SIG-M5 (cell line): Measurements from ENCODE around the gene CST6.
"Not testable (repeated sequence)": the region's sequence is repeated elsewhere in the genome, so short reads cannot be mapped to it uniquely, and the experiment has no call there.

ENCODE experiments used
- DNase-seq: peaks from one replicate; lab custom pipeline; 2025; lab: John Stamatoyannopoulos, UW

The CST6 gene

DNA sequence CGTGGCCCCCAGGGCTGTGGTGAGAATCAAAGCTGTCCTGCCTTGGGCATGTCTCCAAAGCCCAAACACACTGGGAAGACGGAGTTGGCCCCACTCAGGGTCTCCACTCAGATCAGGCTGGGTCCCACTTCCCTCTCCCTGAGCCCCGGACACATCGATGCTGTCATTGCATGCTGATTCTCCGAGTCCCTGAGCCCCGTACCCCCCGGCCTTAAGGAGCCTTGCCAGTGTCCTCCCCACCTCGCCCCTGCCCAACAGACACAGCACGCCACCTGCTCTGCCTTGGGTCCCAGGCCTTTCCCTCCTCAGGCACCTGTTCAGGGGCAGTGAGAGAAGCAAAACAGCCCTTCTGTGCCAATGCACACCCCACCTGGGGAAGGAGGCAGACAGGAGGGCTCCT is 24.5 kb upstream of the CST6 start:
- DNase-seq: no peak

DNA sequence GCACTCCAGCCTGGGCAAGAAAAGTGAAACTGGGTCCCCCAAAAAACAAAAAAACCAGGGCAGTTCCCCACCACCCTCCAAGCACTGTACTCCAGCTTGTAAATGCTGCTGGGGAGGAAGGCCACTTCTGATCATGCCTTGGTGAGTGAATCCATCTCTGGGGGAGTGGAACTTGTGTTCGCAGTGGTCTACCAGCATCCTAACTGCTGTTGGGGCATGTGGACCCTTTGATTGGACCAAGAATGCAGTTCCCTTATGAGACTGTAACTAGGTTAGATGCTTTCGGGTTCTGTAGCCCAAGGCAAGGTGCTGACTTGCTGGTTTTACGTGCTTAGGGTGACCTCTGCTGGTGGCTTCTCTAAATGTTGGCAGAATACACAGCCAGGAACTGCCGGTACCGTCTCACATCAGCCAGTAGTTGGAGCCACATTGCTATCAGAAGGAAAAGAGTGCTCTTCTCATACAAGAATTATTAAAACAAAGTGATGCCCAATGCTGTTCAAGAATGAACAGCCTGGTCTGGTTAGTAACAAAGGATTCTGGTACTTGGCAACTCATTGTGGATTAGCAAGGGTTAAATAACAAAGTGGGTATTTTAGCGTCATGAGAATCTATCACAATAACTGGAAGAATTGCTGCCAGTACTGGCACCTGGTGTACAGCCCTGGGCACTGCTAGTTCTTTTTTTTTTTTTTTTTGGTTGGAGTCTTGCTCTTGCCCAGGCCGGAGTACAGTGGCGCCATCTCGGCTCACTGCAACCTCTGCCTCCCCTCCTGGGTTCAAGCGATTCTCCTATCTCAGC is 22.8 kb upstream of the CST6 start:
- peak; percentile 87 for DNase-seq

DNA sequence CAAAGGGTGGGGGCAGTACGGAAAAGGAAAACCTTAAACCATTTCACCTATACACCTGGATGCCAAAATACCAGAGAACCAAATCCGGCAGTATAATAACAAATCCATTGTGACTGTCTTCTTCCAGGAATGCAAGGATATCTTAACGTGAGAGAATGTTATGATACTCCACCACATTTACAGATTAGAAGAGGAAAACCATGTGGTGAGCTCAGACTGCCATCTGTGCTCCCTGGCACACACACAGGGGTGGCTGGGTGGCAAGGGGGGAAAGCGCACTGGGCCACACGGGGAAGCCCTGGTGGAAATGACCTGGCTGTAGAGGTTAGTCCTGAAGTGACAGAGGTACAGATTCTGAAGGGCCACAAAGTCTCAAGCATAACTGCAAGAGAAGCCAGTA is 19.8 kb upstream of the CST6 start:
- DNase-seq: no peak

DNA sequence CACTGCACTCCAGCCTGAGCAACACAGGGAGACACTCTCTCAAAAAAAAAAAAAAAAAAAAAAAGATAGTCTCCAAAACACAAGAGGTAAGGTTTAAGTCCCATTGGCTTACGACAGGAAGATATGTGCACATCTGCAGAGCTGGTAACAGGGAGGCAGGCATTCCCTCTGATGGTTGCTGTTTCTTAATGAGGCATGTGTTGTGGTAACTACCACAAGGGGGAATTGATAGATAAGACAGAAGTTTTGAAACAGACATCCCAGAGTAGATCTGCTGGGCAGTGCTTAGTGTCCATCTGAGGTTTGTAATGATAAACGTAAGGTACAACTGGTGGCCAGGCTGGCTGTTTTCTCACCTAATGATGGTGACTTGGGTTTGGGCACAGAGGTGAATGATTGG is 14.5 kb upstream of the CST6 start:
- DNase-seq: no peak

DNA sequence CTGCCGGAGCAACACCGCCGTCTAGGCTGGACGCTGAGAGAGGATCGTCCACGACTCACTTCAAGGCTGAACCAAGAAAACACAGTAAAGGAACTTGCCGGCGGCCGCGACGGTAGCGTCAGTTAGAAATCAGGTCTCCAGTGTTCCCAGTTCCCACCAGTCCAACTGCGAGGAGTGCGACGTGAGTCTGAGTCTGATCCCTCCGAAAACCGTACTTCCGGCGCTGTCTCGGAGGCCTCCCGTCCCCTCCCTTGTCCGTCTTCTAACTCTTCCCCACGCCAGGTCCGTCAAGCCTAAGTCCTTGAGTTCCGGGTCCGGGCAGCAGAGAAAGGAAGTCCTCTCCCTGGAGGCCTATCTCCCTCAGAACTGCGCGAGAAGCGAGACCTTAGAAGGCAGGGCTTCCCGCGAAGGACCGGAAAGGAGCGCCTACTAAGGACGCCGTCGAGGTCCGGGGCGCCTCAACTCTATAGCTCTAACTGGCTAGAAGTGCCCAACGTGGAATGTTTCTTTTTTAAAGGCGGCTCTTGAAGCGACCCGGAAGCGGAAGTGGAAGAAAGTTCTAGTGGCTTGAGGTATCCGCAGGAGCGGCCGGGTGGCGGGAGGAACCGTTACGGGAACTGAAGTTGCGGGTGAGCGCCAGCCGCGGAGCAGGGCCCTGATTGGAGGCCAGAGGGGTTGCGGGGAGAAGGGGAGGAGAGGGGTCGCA is 9.7 kb upstream of the CST6 start, which contains the start of the genes BANF1 and EIF1AD:
Gene BANF1 (plus strand): TSS at position 562 of the 706 bp plus-strand sequence. CDS start 748 bp downstream, outside the sequence.
Gene EIF1AD (minus strand): TSS at position 216 of the 706 bp plus-strand sequence. CDS start 1,768 bp downstream, outside the sequence.
- DNase-seq: peak; percentile 93

DNA sequence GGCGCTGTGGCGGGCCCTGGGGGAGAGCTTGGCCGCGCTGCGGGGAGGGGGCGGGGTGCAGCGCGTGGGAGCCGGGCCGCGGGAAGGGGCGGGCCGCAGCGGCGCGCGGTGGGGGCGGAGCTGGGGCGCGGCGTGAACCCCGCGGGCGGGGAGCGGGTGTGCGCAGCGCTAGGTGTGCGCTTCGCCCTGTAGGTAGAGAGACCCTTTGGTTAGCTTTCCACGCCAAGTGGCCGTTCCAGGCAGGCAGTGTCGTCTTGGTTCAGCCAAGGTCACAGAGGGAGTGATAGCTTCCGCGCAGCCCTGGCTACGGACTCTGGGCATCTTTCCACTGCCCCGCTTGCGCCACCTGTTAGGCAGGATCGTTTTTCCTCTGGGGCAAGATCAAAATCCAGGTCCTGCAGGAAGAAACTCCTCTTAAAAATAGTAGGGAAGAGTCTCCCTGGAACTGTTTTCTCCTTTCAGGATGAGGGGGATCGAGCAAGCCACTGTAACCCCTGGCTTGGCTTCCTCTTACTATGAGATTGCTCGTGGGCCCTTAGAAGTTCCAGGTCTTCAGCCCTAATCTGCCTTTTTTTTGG is 9.1 kb upstream of the CST6 start:
- no peak for DNase-seq

DNA sequence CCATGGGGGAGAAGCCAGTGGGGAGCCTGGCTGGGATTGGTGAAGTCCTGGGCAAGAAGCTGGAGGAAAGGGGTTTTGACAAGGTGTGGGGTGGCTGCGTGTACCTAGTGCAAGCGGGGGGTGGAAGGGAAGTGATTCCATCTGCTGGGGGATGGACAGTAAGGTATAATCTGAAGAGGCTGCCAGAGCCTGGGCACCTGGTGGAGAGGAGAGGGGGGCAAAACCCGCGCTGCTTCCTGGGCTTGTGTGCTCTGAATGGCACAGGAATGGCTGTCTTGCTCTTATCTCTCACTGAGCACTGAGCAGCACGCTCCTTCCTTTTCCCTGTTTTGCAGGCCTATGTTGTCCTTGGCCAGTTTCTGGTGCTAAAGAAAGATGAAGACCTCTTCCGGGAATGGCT is 8.5 kb upstream of the CST6 start:
- no peak for DNase-seq

DNA sequence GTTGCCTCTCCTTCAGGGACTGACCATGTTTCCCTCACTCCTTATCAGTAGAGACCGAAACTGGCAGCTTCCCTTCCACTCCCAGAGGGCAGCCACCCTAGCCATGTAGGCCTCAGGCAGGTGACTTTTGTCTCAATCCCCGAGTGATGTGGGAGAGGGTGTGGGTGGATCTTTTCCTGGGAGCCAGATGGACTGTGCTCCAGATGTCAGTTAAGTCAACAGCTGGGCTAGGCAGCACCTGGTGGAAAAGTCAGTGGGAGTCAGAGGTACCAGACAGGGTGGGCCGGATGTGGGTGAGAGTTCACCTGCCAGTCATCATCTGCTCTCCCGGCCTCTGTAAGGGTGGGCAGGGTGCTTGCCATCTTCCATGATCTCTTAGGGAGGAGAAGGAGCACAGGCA is 7.6 kb upstream of the CST6 start:
- DNase-seq: no peak

DNA sequence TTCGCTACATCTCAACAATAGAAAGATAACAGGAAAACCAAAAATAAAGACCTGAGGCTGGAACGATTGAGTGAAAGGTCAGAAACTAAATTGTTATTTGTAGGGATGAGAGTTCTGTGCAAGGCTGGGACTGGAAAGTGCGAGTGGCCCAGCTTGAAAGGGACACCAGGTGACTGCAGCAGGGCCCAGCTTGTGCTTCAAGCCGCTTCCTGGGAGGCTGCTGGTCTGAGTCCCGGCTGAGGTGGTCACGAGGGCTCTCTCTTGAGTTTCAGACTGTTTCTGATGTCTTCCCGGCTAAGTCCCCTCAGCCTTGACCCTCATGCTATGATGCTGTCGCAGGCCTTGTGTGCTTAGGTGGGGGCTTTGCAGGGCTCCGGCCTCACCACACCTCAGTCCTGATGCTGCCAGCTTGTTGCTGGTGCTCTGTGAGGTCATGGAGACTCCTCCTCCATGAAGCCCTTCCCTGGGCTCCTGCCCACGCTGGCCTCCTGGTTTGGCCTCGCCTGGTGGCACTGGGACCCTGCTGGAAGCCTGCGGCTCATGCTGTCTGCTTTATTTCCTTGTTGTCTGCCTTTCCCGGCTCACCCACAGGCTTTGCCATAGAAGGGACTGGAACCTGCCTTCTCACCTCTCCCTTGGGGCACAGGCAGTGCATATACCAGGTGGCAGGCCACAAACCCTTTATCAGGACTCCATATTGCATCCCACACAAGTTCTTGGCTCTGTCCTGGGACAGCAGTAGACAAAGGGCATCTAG is 5.5 kb upstream of the CST6 start:
- DNase-seq: no peak

DNA sequence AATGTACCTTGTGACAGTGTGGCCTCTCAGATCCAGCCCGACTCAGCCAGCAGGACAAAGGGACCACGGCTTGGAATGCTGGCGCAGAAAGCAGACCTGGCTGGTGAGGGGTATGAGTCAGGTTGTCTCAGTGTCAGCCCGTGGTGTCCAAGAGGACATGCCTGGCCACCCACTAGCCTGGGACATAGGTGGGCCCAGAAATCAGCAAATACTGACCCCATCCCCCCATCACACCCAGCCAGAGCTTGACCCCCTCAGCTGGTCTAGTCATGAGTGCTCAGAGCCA is 5.0 kb upstream of the CST6 start:
- no peak for DNase-seq

DNA sequence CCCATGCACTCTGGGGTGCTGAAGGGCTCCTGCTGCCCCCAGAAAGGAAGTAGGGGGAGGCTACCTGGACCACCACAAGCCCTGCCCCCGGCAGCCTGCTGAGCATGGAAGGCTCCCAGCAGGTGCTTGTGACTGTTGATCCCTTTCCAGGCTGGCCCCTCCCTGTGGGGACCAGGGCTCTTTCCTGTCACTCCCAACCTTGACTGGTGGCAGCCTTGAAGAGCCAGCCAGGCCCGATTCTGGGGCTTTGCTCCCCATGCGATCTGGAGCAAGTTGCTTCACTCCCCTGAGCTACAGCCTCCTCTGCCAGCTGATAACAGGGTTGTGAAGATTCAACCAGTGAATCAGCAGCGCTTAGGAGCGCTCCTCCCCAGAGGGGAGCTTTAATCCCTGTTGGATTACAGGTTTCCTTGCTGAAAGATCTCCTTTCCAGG is 4.6 kb upstream of the CST6 start:
- no peak for DNase-seq

DNA sequence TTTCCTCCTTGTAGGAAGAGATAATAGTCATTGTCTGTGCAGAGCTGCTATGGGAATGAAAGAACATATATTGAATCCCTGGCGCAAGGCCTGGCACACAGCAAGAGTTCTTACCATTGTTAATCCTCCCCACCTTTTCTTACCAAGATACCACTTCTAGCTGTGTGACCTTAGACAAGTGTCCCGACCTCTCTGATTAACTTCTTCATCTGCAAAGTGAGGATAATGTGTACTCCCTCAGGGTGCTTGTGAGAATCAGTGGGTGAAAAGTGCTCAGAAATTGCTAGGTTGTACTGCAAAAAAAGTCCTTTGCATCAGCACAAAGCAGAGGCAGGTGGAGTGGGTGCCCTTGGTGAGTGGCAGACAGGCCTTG is 3.7 kb upstream of the CST6 start:
- DNase-seq: no peak

DNA sequence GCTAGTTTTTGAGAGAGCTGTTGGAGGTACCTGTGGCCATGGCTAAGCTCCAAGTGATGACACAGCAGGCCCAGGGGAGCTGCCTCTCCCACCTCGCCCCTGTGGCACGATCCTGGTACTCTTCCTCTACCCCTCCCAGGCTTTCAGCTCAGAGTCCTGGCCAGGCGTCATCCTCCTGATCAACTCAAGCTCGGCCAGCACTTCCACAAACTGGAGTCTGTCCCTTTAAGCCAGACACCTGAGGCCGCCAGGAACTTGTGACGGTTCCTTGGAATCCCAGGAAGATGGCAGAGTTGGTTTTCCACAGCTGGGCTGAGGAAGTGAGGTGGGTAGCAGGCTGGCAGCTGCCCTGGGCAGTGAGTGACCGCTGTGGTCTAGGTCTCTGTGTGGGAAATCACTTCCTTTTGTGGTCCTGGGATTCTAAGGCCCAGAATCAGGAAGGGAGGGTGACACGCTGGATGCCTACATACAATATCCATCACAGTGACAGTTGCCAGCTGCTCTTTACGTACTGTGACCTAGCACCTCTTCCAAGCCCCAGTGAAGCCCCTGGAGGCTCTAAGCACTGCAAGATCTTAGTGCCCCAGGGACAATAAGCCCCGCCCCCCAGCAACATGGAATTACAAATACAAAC is 3.2 kb upstream of the CST6 start:
- DNase-seq: no peak

DNA sequence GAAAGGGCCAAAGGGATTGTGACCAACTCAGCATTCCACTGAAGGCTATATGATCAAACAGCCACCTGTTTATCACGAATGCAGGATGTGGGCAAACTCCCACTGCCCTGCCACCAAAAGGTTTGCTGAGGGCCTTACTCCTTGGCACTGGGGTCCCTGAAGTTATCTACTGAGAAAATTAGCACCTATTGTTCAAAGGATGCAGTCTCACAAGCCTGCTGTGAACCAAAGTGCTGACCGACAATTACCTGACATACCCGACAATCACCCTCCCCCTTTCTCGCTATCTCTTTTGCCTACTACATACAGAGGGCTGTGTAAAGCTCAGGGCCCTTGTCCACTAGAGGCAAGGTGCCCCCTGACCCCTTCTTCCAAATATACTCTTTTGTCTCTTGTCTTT is 1.8 kb upstream of the CST6 start:
- DNase-seq: not testable (repeated sequence)

DNA sequence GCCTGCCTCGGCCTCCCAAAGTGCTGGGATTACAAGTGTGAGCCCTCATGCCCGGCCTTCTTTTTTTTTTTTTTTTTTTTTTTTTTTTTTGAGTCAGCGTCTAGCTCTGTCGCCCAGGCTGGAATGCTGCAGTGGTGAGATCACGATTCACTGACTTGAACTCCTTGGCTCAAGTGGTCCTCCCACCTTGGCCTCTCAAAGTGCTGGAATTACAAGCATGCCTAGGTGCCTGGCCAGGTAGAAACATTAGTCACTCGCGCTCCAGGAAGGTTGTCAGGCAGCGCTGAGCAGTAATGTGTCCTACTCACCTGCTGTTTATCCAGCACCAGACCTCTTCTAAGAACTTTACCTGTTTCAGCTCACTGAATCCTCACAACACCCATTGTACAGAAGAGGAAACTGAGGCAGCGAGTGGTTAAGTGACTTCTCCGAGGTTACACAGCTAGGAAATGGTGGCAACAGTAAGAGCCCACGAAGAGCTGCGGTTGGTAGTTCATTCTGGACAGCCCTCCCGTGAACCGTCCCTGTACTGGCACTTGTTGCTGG is 496 bp upstream of the CST6 start:
- no peak for DNase-seq

DNA sequence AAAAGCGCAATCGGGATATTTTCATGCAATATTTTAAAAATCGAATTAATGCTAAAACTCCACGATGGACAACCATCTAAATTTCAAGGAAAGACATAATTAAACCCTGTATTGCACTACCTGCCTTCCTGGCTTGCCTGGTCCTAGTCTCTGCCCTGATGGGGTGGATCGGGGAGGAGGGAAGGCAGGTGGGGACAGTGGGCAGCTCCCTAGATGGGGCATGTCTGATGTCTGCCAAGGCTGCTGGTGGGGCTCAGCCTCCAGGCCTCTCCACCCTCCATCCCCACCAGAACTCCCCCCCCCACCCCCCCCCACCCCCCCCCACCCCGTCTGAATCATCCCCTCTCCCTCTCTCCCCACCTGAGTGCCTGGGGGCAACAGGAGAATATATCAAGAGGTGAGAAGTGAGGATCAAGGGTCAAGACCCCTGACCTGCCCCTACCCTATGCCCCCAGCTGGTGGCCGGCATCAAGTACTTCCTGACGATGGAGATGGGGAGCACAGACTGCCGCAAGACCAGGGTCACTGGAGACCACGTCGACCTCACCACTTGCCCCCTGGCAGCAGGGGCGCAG is 650 bp downstream of the CST6 start:
- no peak for DNase-seq

DNA sequence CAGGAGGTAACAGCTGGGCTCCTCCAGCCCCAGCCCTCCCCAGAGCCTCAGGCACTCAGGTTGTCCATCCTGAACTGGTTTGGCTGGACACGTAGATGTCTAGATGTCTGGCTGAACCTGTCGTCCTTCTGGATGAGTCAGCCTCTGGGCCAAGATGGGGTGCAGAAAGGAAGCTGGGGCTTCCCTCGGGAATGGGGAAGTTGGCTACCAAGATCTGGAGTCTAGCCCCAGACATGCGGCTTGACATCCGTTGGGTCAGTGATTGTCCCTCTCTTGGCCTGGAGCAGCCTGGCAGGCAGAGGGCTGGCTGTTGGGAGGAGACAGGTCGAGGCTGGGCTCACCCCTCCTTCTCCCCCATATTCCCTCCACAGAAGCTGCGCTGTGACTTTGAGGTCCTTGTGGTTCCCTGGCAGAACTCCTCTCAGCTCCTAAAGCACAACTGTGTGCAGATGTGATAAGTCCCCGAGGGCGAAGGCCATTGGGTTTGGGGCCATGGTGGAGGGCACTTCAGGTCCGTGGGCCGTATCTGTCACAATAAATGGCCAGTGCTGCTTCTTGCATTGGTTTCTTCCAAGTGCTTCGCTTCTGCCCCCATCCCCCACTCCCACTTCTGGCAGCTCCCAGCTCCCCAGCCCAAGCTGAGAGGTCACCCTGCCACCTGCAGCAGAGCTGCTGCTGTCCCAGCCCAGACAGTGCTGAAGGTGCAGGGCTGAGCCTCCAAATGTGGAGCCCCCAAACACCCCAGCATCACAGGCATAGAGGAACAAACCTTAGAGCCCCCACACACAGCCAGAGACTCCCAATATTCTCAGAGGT is 1.3 kb downstream of the CST6 start:
- DNase-seq: no peak

DNA sequence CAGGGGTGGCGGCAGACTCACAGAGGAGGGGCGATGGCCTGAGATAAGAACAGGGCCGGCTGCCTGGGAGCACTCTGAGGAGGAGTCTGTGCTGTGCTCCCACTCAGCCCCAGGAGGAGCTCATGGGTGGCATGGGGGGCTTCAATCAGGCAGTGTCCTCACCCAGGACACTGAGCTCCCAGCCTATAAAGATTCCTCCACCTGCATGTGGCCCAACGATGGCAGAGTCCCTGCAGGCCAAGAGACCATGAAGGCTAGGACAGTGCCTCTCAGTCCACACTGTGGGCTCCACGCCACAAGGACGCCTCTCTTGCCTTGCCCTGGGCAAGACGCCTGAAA is 1.9 kb downstream of the CST6 start:
- DNase-seq: no peak

DNA sequence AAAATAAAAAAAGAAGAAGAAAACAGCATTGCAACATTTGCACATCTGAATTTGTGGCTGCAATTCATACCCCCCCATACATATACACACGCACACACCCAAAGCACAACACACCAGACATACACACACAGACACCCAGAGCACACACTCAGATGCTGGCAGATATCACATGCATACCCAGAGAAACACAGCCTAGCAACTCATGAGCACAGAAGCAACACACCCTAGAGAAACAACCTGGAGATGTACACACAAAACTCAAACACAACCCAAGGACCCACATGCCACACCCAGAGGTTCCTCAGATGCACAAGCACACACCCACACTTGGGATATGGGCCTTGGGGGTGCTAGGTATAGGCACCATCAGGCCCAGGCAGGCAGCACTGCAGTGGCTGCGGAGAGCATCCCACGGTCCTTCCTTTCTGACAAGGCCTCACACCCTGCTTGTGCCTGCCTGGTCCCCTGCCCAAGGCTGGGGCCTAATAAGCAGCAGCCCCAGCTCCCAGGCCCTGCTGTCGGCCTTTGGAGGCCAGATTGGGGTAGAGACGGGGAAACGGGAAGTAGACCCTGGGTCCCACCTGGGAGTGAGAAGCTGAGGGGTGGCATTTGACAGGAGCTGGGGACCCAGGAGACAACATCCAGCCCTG is 3.1 kb downstream of the CST6 start:
- DNase-seq: no peak

DNA sequence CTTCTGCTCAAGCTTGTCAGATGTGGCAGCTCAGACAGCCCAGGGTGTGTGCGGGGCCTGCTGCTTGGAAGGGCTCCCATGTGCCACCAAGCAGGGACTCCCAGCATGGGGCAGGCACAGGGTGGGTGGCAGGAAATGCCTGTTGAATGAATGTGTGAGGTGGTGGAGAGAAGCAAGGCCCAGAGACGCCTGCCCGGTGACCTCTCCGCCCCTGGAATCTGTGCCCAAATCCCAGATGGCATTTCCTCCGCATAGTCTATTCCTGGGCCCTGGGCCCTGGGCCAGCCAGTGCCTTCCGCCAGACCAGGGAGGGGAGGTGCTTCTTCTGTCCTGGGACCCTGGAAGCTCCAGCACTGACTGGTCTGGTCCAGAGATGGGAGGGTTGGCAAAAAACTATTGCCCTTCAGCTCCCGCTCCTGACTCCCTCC is 3.7 kb downstream of the CST6 start:
- no peak for DNase-seq
